Ureter (tissue), 1 donor: Measurements from ENCODE around the gene RGPD3. TPM values are rescaled to one million over a fixed set of nuclear protein-coding genes. Genes with fewer than 3 reads are reported as not detected.

Experiments
- DNase-seq: peaks from one replicate; pipeline ENCODE4 v3.0.0-alpha.2; 2020; ENCODE audit warnings: low spot score
- total RNA-seq: library from RNA; stranded (reverse); gene quantifications from one replicate; pipeline ENCODE4 v1.2.4, GENCODE V29; 2023
- donor health status: DM: yes; HTN: yes; CAD: no.

The RGPD3 gene
- total RNA-seq, 1 donor from 2014 or later, result 0.10 TPM

- DNase-seq, result no peak
Observed at GRCh38 chr2:106342831-106343251, 125.4 kb downstream of the RGPD3 start.

DNA sequence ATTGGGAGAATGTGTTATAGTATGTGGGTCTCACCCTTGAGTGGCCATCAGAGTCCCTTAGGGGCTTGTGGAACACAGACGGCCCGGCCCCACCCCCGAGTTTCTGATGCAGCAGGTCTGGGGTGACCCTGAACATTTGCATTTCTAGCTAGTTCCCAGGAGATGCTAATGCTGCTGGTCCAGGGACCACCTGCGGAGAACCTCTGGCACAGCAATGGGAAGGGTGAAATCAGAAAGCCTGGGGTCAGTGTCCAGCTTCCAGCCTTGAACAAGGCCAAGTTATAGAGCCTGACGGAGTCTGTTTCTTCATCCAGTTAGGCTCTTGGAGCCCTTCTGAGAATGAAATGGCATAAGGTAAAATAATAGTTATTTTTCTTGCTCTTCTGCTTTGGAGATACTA lies 126.5 kb downstream of the RGPD3 start:
- no peak for DNase-seq

Other genes starting within 250 kb of the RGPD3 start
- 0.65 TPM for gene CD8B2, start 19.0 kb upstream of the RGPD3 start, total RNA-seq